Nephron progenitor cell (in vitro differentiated cells): ENCODE results near the gene PILRA.

Experiments
- DNase-seq: peaks from one replicate; pipeline ENCODE4 v3.0.0; 2021
- H3K27ac Mint-ChIP-seq: 2 replicates; pipeline ENCODE4 v1.8.0; 2021; ENCODE audit warnings: mild to moderate bottlenecking, moderate library complexity, mixed read lengths
- H3K27me3 Mint-ChIP-seq: 2 replicates; pipeline ENCODE4 v1.8.0; 2021; ENCODE audit warnings: mild to moderate bottlenecking, low read depth, mixed read lengths; ENCODE audit not compliant: poor library complexity
- H3K36me3 Mint-ChIP-seq: 2 replicates; pipeline ENCODE4 v1.8.0; 2021; ENCODE audit warnings: low read depth, mixed read lengths
- H3K4me1 Mint-ChIP-seq: 2 replicates; pipeline ENCODE4 v1.8.0; 2021; ENCODE audit warnings: mixed read lengths
- H3K4me3 Mint-ChIP-seq: 2 replicates; pipeline ENCODE4 v1.8.0; 2021; ENCODE audit warnings: mild to moderate bottlenecking, moderate library complexity, mixed read lengths
- H3K9me3 Mint-ChIP-seq: 2 replicates; pipeline ENCODE4 v1.8.0; 2021; ENCODE audit warnings: mild to moderate bottlenecking, moderate library complexity, mixed read lengths
- TF ChIP-seq, protein P1 (sequence below): fragments of 200-600 bp; sonication (generic); IDR thresholded peaks from 2 replicates; pipeline ENCODE4 v1.5.0; 2021; ENCODE audit warnings: antibody characterized with exemption

Gene PILRA

DNA sequence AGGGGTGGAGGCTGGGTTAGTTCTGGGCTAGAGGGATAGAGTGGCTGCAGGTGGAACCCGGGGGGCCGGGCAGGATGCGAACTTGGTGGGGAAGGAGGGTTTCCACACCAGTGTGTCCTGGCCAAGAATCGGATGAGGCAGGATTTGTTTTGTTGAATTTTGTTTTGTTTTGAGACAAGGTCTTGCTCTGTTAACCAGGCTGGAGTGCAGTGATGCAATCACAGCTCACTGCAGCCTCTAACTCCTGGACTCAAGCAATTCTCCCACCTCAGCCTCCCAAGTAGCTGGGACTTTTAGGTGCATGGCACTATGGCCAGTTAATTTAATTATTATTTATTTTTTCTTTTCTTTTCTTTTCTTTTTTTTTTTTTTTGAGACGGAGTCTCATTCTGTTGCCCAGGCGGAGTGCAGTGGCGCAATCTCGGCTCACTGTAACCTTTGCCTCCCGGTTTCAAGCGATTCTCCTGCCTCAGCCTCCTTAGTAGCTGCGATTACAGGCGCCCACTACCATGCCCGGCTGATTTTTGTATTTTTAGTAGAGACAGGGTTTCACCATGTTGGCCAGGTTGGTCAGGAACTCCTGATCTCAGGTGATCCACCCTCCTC, 76.0 kb downstream of the PILRA start:
- Mint-ChIP-seq H3K36me3 (no peaks in the 10 kb centered on the region), H3K4me3 (no peak overlapping the region), H3K27ac (peak overlapping the region; percentile 72)

More for the DNA sequence above, 76.0 kb downstream of the PILRA start:
- DNase-seq: no peak
- Mint-ChIP-seq H3K9me3 (no peaks in the 10 kb centered on the region), H3K4me1 (peaks cover 15% of the 10 kb centered on the region), H3K27me3 (peaks cover 16% of the 10 kb centered on the region)
- TF ChIP-seq, protein P1, sequence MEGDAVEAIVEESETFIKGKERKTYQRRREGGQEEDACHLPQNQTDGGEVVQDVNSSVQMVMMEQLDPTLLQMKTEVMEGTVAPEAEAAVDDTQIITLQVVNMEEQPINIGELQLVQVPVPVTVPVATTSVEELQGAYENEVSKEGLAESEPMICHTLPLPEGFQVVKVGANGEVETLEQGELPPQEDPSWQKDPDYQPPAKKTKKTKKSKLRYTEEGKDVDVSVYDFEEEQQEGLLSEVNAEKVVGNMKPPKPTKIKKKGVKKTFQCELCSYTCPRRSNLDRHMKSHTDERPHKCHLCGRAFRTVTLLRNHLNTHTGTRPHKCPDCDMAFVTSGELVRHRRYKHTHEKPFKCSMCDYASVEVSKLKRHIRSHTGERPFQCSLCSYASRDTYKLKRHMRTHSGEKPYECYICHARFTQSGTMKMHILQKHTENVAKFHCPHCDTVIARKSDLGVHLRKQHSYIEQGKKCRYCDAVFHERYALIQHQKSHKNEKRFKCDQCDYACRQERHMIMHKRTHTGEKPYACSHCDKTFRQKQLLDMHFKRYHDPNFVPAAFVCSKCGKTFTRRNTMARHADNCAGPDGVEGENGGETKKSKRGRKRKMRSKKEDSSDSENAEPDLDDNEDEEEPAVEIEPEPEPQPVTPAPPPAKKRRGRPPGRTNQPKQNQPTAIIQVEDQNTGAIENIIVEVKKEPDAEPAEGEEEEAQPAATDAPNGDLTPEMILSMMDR: no peak
